Measurements from ENCODE around the gene RPS15.

RPS15 gene

GRCh38 chr19:1489463-1490310 is 51.5 kb downstream of the RPS15 start:
- no peak for DNase-seq

Measured in bone marrow (tissue), 2 donors.